Tibial artery (tissue), 4 donors: Measurements from ENCODE around the gene SFMBT2.

Experiments used
- DNase-seq, 2 donors: peaks; one replicate each; pipeline ENCODE4 v3.0.0-alpha.2; 2019
- H3K27ac ChIP-seq, 2 donors: fragments of 200-600 bp; sonication (generic) in 1 of 2; 1 replicate in 1 of 2; 2 replicates in 1 of 2; pipeline ENCODE4 v1.5.1; 2018 to 2019; ENCODE audit warnings: mild to moderate bottlenecking in 1 of 2
- H3K27me3 ChIP-seq, 2 donors: fragments of 200-600 bp; sonication (generic) in 1 of 2; one replicate each; pipeline versions ENCODE4 v1.5.1 to v1.6.0; 2016 to 2019
- H3K36me3 ChIP-seq, 3 donors: fragments of 200-600 bp; sonication (generic) in 2 of 3; one replicate each; pipeline ENCODE4 v1.5.1; 2016 to 2019; ENCODE audit warnings: mild to moderate bottlenecking in 2 of 3
- H3K4me1 ChIP-seq, 4 donors: fragments of 200-600 bp; sonication (generic) in 2 of 4; 1 replicate in 3 of 4; 2 replicates in 1 of 4; pipeline ENCODE4 v1.5.1; 2016 to 2019
- H3K4me3 ChIP-seq, 2 donors: fragments of 200-600 bp; sonication (generic) in 1 of 2; 1 replicate in 1 of 2; 2 replicates in 1 of 2; pipeline ENCODE4 v1.5.1; 2018 to 2019; ENCODE audit warnings: mild to moderate bottlenecking in 2 of 2
- H3K9me3 ChIP-seq, 3 donors: fragments of 200-600 bp; sonication (generic) in 1 of 3; one replicate each; pipeline ENCODE4 v1.5.1; 2016 to 2019
- CTCF ChIP-seq, 2 experiments: fragments of 200-600 bp in 1 of 2; fragments of 450-650 bp in 1 of 2; IDR thresholded peaks; one replicate each; pipeline ENCODE4 v1.5.1; 2017 to 2019; ENCODE audit warnings: antibody characterized with exemption in 2 of 2, mild to moderate bottlenecking in 1 of 2, moderate library complexity in 1 of 2
- intact Hi-C: fragments of 100-400 bp; cut with DNase I; formaldehyde crosslinking; loops from one replicate; pipeline ENCODE4 v1.15.0; 2023; ENCODE audit warnings: low total_unique reads

The SFMBT2 gene

DNA sequence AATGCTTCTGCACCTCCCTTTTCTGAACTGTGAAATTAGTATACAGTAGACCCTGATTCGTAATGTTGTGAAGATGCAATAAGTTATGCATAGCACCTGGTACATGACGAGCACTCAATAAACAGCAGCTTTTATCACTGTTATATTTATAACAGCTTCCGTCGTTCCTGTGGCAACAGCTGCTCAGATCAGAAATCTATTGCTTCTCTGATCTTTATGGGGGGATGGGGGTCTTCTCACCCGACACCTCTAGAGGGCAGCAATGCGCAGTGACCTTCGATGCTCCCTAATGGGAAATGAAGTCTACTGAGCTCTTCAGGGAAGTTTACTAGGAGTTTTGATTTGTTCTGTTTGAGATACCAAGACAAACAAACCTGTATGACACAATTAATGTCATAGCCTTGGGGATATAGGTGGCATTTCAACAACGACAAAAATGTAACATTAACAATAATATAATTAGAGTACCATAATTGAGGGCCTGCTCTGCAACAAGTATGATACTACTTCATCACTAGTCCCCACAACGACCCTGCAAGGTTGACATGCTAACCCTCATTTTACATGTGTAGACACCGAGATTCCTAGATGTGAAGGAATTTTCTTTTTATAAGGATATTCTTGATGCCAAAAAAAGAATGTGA is 289.6 kb downstream of the SFMBT2 start:
- intact Hi-C loops: no loop called here
- H3K27me3 ChIP-seq: no peaks in the 10 kb centered on the region
- H3K9me3 ChIP-seq: no peaks in the 10 kb centered on the region
- H3K4me1 ChIP-seq: no peaks in the 10 kb centered on the region
- no peak overlapping the region for H3K4me3 ChIP-seq
- peak in 1 of 2 experiments; percentile 29 for TF ChIP-seq CTCF (IDR thresholded peaks at IDR 0.05)
- no peak overlapping the region for H3K27ac ChIP-seq
- peak in 1 of 2 donors; percentile 35 for DNase-seq
- no peaks in the 10 kb centered on the region for H3K36me3 ChIP-seq

- H3K36me3 ChIP-seq: no peaks in the 10 kb centered on the region
- H3K4me1 ChIP-seq: no peaks in the 10 kb centered on the region
- no peak for DNase-seq
- no peaks in the 10 kb centered on the region for H3K27me3 ChIP-seq
- no peak overlapping the region for H3K4me3 ChIP-seq
- no peak for TF ChIP-seq CTCF (IDR thresholded peaks at IDR 0.05)
- no peaks in the 10 kb centered on the region for H3K9me3 ChIP-seq
- intact Hi-C loops: no loop called here
- no peak overlapping the region for H3K27ac ChIP-seq
Measured at GRCh38 chr10:7119325-7120015, 291.4 kb downstream of the SFMBT2 start.

DNA sequence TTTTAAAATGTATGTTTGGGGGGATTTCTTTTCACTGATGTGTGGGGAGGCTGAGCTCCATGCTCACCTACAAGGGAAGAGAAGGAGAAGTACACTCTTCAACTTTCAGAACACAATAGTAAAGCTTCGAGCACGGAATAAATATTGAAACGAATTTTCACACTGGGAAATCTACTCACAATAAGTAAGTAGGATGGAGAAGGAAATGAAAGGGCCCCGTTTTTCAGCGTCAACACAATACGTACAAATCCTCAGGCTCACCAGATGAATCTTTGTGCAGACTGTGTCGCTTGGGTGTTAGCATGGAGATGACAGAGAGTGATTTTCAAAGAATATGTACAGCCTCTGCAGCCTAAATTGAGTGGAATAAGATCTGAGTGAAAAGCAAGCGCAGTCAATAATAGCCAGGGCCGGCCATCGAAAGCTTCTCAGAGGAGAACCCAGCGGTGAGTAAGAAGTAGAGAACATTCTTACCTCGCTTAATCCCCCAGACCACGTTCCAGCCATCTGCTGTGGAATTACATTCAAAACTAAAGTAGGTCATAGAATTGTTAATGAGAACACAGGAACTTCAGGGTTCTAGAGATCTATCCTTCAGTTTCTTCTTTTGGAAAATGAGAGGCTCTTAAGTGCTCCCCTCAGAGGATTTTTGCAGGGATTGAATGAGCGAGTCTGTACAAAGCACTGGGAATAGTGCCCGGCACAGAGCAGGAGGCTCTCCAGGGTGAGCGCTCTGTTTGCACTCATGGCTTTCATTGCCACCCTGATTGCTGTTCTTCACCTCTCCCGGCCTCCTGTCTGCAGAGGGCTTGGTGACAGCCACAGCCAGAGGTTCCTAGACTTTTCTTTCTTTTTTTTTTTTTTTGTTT is 292.8 kb downstream of the SFMBT2 start:
- H3K27ac ChIP-seq: no peak overlapping the region
- DNase-seq: no peak
- no peaks in the 10 kb centered on the region for H3K36me3 ChIP-seq
- no peak for TF ChIP-seq CTCF (IDR thresholded peaks at IDR 0.05)
- no peak overlapping the region for H3K4me3 ChIP-seq
- no peaks in the 10 kb centered on the region for H3K4me1 ChIP-seq
- H3K27me3 ChIP-seq: no peaks in the 10 kb centered on the region
- intact Hi-C loops: no loop called here
- no peaks in the 10 kb centered on the region for H3K9me3 ChIP-seq

DNA sequence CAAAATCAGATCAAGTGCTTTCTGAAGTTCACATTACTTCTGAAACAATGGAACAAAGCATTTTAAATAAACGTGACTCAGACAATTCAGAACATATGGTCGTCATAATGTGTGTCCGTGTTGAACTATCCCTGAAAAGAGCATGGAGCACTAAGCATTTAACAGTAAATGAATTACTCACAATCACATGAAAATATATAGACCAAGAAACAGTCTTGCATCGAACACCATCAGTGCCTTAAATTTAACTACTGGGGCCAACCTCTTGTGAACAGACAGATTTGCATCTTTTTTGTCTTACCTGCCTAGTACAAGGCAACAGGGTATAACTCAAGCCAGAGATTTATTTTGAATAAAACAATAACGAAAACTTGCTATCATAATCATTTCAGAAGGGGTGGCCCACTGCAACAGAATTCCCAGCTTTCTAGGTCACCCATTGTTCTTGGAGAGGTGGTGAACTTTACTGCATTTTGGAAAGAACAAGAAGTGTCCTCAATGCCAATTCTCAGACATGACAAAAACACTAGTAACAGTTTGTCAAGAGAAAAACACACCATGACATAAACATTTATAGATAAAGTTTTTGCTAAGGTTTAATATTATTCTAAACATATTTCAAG is 293.5 kb downstream of the SFMBT2 start:
- H3K36me3 ChIP-seq: no peaks in the 10 kb centered on the region
- TF ChIP-seq CTCF (IDR thresholded peaks at IDR 0.05): no peak
- intact Hi-C loops: no loop called here

DNA sequence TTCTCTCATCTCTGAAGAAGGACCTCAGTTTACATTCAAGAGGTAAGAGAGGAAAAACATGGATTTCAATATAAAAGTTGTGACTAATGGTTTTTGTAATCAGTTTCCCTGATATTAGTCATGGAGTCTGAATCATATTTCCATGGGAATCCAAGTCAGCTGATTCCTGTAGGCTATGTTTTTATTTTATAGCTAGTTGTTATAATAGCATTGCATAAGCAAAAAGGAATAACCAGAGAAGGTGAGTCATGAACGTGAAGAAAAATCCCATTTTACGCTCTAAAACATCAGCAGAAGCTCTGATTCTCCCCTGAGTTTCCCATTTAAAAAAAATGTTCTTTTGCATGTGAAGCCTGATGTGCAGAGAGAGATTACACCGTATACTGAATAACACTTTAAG is 299.3 kb downstream of the SFMBT2 start:
- intact Hi-C loops: no loop called here
- Histone ChIP-seq H3K36me3 (no peaks in the 10 kb centered on the region), H3K4me1 (no peaks in the 10 kb centered on the region), H3K27ac (no peak overlapping the region), H3K27me3 (no peaks in the 10 kb centered on the region), H3K9me3 (peaks cover 0 to 6% (median 0%) of the 10 kb centered on the region in 3 donors), H3K4me3 (no peak overlapping the region)
- no peak for TF ChIP-seq CTCF (IDR thresholded peaks at IDR 0.05)
- DNase-seq: no peak

More for the DNA sequence above, 293.5 kb downstream of the SFMBT2 start:
- Histone ChIP-seq H3K4me3 (no peak overlapping the region), H3K9me3 (no peaks in the 10 kb centered on the region), H3K27me3 (no peaks in the 10 kb centered on the region), H3K27ac (no peak overlapping the region), H3K4me1 (no peaks in the 10 kb centered on the region)
- DNase-seq: no peak
